ENCODE results near the gene WFS1.

WFS1 gene

GRCh38 chr4:6302869-6303268 is 33.2 kb downstream of the WFS1 start:
- no peak for DNase-seq (ENCODE audit: low spot score)
- TF ChIP-seq, protein P1, sequence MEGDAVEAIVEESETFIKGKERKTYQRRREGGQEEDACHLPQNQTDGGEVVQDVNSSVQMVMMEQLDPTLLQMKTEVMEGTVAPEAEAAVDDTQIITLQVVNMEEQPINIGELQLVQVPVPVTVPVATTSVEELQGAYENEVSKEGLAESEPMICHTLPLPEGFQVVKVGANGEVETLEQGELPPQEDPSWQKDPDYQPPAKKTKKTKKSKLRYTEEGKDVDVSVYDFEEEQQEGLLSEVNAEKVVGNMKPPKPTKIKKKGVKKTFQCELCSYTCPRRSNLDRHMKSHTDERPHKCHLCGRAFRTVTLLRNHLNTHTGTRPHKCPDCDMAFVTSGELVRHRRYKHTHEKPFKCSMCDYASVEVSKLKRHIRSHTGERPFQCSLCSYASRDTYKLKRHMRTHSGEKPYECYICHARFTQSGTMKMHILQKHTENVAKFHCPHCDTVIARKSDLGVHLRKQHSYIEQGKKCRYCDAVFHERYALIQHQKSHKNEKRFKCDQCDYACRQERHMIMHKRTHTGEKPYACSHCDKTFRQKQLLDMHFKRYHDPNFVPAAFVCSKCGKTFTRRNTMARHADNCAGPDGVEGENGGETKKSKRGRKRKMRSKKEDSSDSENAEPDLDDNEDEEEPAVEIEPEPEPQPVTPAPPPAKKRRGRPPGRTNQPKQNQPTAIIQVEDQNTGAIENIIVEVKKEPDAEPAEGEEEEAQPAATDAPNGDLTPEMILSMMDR (IDR thresholded peaks at IDR 0.05; ENCODE audit: borderline replicate concordance, control extremely low read depth, extremely low read depth, insufficient read depth, missing control alignments), result no peak
- in situ Hi-C loops (cut with MboI; ENCODE audit: low sequenced_read_pairs, unreplicated experiment), result no loop called here

GRCh38 chr4:6303943-6304342 is 34.3 kb downstream of the WFS1 start:
- in situ Hi-C loops (cut with MboI; ENCODE audit: low sequenced_read_pairs, unreplicated experiment), result no loop called here
- TF ChIP-seq, protein P1 (IDR thresholded peaks at IDR 0.05; ENCODE audit: borderline replicate concordance, control extremely low read depth, extremely low read depth, insufficient read depth, missing control alignments), result no peak
- no peak for DNase-seq (ENCODE audit: low spot score)

- in situ Hi-C loops (cut with MboI; ENCODE audit: low sequenced_read_pairs, unreplicated experiment), result no loop called here
These were observed 36.6 kb downstream of the WFS1 start for GRCh38 chr4:6306299-6306698.

GRCh38 chr4:6307230-6307629 is 37.6 kb downstream of the WFS1 start:
- TF ChIP-seq, protein P1 (IDR thresholded peaks at IDR 0.05; ENCODE audit: borderline replicate concordance, control extremely low read depth, extremely low read depth, insufficient read depth, missing control alignments), result no peak
- DNase-seq (ENCODE audit: low spot score), result no peak
- in situ Hi-C loops (cut with MboI; ENCODE audit: low sequenced_read_pairs, unreplicated experiment), result no loop called here

More at GRCh38 chr4:6306299-6306698, 36.6 kb downstream of the WFS1 start:
- no peak for DNase-seq (ENCODE audit: low spot score)
- TF ChIP-seq, protein P1 (IDR thresholded peaks at IDR 0.05; ENCODE audit: borderline replicate concordance, control extremely low read depth, extremely low read depth, insufficient read depth, missing control alignments), result no peak

DNA sequence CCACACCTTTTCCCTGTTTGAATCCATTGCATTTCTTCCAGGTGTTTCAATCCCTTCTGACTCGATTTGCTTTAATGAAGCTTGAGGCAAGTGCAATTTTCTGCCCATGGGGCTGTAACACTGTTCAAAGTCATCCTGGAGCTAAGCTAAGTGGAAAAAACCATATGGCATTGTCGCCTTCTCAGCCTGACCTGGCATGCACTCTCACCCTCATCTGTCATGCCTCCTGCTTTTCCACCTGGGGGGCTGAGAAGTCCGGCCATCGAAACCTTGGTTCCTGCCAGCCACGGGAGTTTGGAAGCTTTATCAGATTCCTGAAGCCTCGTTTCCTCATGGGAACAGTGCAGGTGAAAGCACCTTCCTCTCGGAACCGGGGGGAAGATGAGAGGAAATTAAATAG is 38.2 kb downstream of the WFS1 start:
- no peak for DNase-seq (ENCODE audit: low spot score)
- in situ Hi-C loops (cut with MboI; ENCODE audit: low sequenced_read_pairs, unreplicated experiment), result no loop called here
- TF ChIP-seq, protein P1 (IDR thresholded peaks at IDR 0.05; ENCODE audit: borderline replicate concordance, control extremely low read depth, extremely low read depth, insufficient read depth, missing control alignments), result no peak

DNA sequence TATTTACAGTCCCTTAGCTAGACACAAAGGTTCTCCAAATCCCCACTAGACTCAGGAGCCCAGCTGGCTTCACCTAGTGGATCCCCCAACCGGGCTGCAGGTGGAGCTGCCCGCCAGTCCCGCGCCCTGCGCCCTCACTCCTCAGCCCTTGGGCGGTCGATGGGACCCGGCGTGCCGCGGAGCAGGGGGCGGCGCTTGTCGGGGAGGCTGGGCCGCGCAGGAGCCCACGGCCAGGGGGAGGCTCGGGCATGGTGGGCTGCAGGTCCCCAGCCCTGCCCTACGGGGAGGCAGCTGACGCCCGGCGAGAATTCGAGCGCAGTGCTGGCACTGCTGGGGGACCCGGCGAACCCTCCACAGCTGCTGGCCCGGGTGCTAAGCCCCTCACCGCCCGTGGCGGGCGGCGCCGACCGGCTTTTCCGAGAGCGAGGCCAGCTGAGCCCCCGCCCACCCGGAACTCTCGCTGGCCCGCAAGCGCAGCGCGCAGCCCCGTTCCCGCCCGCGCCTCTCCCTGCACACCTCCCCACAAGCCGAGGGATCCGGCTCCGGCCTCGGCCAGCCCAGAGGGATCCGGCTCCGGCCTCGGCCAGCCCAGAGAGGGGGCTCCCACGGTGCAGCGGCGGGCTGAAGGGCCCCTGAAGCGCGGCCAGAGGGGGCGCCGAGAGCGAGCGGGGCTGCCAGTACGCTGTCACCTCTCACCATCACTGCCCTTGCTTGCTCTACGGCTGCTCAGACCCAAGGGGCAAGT is 39.4 kb downstream of the WFS1 start:
- no peak for DNase-seq (ENCODE audit: low spot score)
- TF ChIP-seq, protein P1 (IDR thresholded peaks at IDR 0.05; ENCODE audit: borderline replicate concordance, control extremely low read depth, extremely low read depth, insufficient read depth, missing control alignments), result no peak
- in situ Hi-C loops (cut with MboI; ENCODE audit: low sequenced_read_pairs, unreplicated experiment), result no loop called here

All from GM13976 (cell line).